Measurements from ENCODE around the gene SCPEP1. TPM values are rescaled to one million over a fixed set of nuclear protein-coding genes. Genes with fewer than 3 reads are reported as not detected.
"Not testable (repeated sequence)": the region's sequence is repeated elsewhere in the genome, so short reads cannot be mapped to it uniquely, and the experiment has no call there.

The SCPEP1 gene
- polyA plus RNA-seq, 1 donor from 2014 or later: 2.6 TPM

- H3K9me2 ChIP-seq (ENCODE audit: insufficient read depth, low read length): no peaks in the 10 kb centered on the region
- no peak overlapping the region for H3K4me3 ChIP-seq (ENCODE audit: low read length)
- no peak overlapping the region for H2AFZ ChIP-seq (ENCODE audit: low read depth, low read length)
- H3F3A ChIP-seq (ENCODE audit: insufficient read depth, low read length, poor library complexity, severe bottlenecking): no peaks in the 10 kb centered on the region
- no peak overlapping the region for H3K9ac ChIP-seq (ENCODE audit: low read length)
- no peak overlapping the region for H3K27ac ChIP-seq (ENCODE audit: low read length)
- no peak overlapping the region for H3K4me2 ChIP-seq (ENCODE audit: low read length)
- H3K36me3 ChIP-seq (ENCODE audit: insufficient read depth, low read length): peaks cover 26% of the 10 kb centered on the region
- no peaks in the 10 kb centered on the region for H3K27me3 ChIP-seq (ENCODE audit: insufficient read depth, low read depth, low read length)
- TF ChIP-seq REST (IDR thresholded peaks at IDR 0.05; ENCODE audit: borderline replicate concordance) (no peak), RAD21 (conservative IDR thresholded peaks at IDR 0.05) (no peak), SMC3 (conservative IDR thresholded peaks at IDR 0.05; ENCODE audit: poor library complexity) (no peak), MXI1 (conservative IDR thresholded peaks at IDR 0.05; ENCODE audit: poor library complexity, severe bottlenecking) (no peak), EZH2 (IDR thresholded peaks at IDR 0.05; ENCODE audit: borderline replicate concordance, insufficient read depth, low read length, poor library complexity, severe bottlenecking) (no peak), TAF1 (IDR thresholded peaks at IDR 0.05; ENCODE audit: low read depth) (no peak), CTCF (IDR thresholded peaks at IDR 0.05; ENCODE audit: poor library complexity, severe bottlenecking) (no peak), EP300 (conservative IDR thresholded peaks at IDR 0.05; ENCODE audit: poor library complexity, severe bottlenecking) (no peak), POLR2AphosphoS5 (IDR thresholded peaks at IDR 0.05) (no peak)
- H3K9me3 ChIP-seq (ENCODE audit: low read length): no peaks in the 10 kb centered on the region
- no peaks in the 10 kb centered on the region for H3K79me2 ChIP-seq (replicated peaks; ENCODE audit: insufficient read depth, low read length)
- H4K20me1 ChIP-seq (ENCODE audit: insufficient read depth): no peaks in the 10 kb centered on the region
Observed at GRCh38 chr17:56936697-56937322, 41.1 kb upstream of the SCPEP1 start.

GRCh38 chr17:56937687-56938086 lies 40.2 kb upstream of the SCPEP1 start:
- peaks cover 23% of the 10 kb centered on the region for H3K36me3 ChIP-seq (ENCODE audit: insufficient read depth, low read length)
- no peaks in the 10 kb centered on the region for H4K20me1 ChIP-seq (ENCODE audit: insufficient read depth)
- H3K9me2 ChIP-seq (ENCODE audit: insufficient read depth, low read length): no peaks in the 10 kb centered on the region
- H3K79me2 ChIP-seq (replicated peaks; ENCODE audit: insufficient read depth, low read length): no peaks in the 10 kb centered on the region
- H3F3A ChIP-seq (ENCODE audit: insufficient read depth, low read length, poor library complexity, severe bottlenecking): no peaks in the 10 kb centered on the region
- no peak overlapping the region for H3K9ac ChIP-seq (ENCODE audit: low read length)
- H3K4me3 ChIP-seq (ENCODE audit: low read length): no peak overlapping the region
- no peak overlapping the region for H2AFZ ChIP-seq (ENCODE audit: low read depth, low read length)
- TF ChIP-seq EZH2 (IDR thresholded peaks at IDR 0.05; ENCODE audit: borderline replicate concordance, insufficient read depth, low read length, poor library complexity, severe bottlenecking) (no peak), RAD21 (conservative IDR thresholded peaks at IDR 0.05) (no peak), REST (IDR thresholded peaks at IDR 0.05; ENCODE audit: borderline replicate concordance) (no peak), CTCF (IDR thresholded peaks at IDR 0.05; ENCODE audit: poor library complexity, severe bottlenecking) (no peak), SMC3 (conservative IDR thresholded peaks at IDR 0.05; ENCODE audit: poor library complexity) (no peak), POLR2AphosphoS5 (IDR thresholded peaks at IDR 0.05) (no peak), MXI1 (conservative IDR thresholded peaks at IDR 0.05; ENCODE audit: poor library complexity, severe bottlenecking) (no peak), TAF1 (IDR thresholded peaks at IDR 0.05; ENCODE audit: low read depth) (no peak), EP300 (conservative IDR thresholded peaks at IDR 0.05; ENCODE audit: poor library complexity, severe bottlenecking) (no peak)
- H3K27me3 ChIP-seq (ENCODE audit: insufficient read depth, low read depth, low read length): no peaks in the 10 kb centered on the region
- no peak overlapping the region for H3K27ac ChIP-seq (ENCODE audit: low read length)
- no peaks in the 10 kb centered on the region for H3K9me3 ChIP-seq (ENCODE audit: low read length)
- H3K4me2 ChIP-seq (ENCODE audit: low read length): no peak overlapping the region

GRCh38 chr17:56938206-56938605 lies 39.7 kb upstream of the SCPEP1 start:
- not testable (repeated sequence) for H3K9me2 ChIP-seq (ENCODE audit: insufficient read depth, low read length); H4K20me1 ChIP-seq (ENCODE audit: insufficient read depth); H3K27ac ChIP-seq (ENCODE audit: low read length); H3K4me2 ChIP-seq (ENCODE audit: low read length); H3K27me3 ChIP-seq (ENCODE audit: insufficient read depth, low read depth, low read length); H3K79me2 ChIP-seq (replicated peaks; ENCODE audit: insufficient read depth, low read length); H3K9me3 ChIP-seq (ENCODE audit: low read length); H3K9ac ChIP-seq (ENCODE audit: low read length); H3K4me3 ChIP-seq (ENCODE audit: low read length); H3F3A ChIP-seq (ENCODE audit: insufficient read depth, low read length, poor library complexity, severe bottlenecking); H2AFZ ChIP-seq (ENCODE audit: low read depth, low read length)
- H3K36me3 ChIP-seq (ENCODE audit: insufficient read depth, low read length): peaks cover 24% of the 10 kb centered on the region
